H1 (cell line): ENCODE results near the gene DTNB. TPM values are rescaled to one million over a fixed set of nuclear protein-coding genes. Genes with fewer than 3 reads are reported as not detected.

Experiments used
- BCL11A ChIP-seq, 2 experiments: IDR thresholded peaks; one replicate each; pipeline ENCODE4 v1.6.1; 2011; ENCODE audit warnings: low read depth in 2 of 2, low read length in 2 of 2, mild to moderate bottlenecking in 2 of 2
- CTCF ChIP-seq, 3 experiments: IDR thresholded peaks; 1 replicate in 2 of 3; 2 replicates in 1 of 3; pipeline versions ENCODE4 v1.5.1 to v1.6.1; 2011; ENCODE audit warnings: low read length in 3 of 3, mild to moderate bottlenecking in 3 of 3, inconsistent platforms in 2 of 3, low read depth in 1 of 3, moderate library complexity in 1 of 3; ENCODE audit not compliant: insufficient read depth in 1 of 3; ENCODE audit errors: control extremely low read depth in 1 of 3
- EZH2 ChIP-seq: fragments of 200-600 bp; sonication (generic); IDR thresholded peaks from 2 replicates; pipeline ENCODE4 v1.7.1; 2012; ENCODE audit warnings: low read depth, mild to moderate bottlenecking, moderate library complexity, low read length, inconsistent platforms; ENCODE audit not compliant: severe bottlenecking
- POLR2A ChIP-seq, 2 experiments: IDR thresholded peaks; 1 replicate in 1 of 2; 2 replicates in 1 of 2; pipeline ENCODE4 v1.6.1; 2011; ENCODE audit warnings: low read depth in 2 of 2, low read length in 2 of 2, mild to moderate bottlenecking in 2 of 2; ENCODE audit errors: control extremely low read depth in 1 of 2
- TAF1 ChIP-seq: IDR thresholded peaks from 2 replicates; pipeline ENCODE4 v1.6.1; 2011; ENCODE audit warnings: mild to moderate bottlenecking, low read depth, low read length
- ZNF274 ChIP-seq: IDR thresholded peaks from 2 replicates; pipeline ENCODE4 v1.7.0; 2012; ENCODE audit warnings: low read length, borderline replicate concordance; ENCODE audit errors: extremely low read depth
- polyA plus RNA-seq, 7 experiments: library from polyadenylated mRNA; depleted of rRNA in 3 of 7; stranded (reverse) in 5 of 7; unstranded in 2 of 7; fragments of >200 nt in 5 of 7; fragments of 200-250 nt in 2 of 7; gene quantifications; 1 replicate in 5 of 7; 2 replicates in 1 of 7; 4 replicates in 1 of 7; pipeline versions ENCODE4 v1.2.1 to v1.2.3, GENCODE V29; 2011 to 2013; ENCODE audit warnings: missing spikeins in 2 of 7, mixed read lengths in 2 of 7
- total RNA-seq: library from RNA; stranded (reverse); fragmentation: NEBNext Ultra II Directional; extraction: Animal tissue kit (Norgen Biotek cat#: 25700); gene quantifications from 2 replicates; pipeline ENCODE4 v1.2.1, GENCODE V29; 2021

DTNB gene
- total and polyA plus RNA-seq, 2 of the 8 experiments (the other 6 are each of a cell fraction or from before 2014, with no cell fraction given), result 39.6 to 49.5 TPM

GRCh38 chr2:25447018-25447417 is 226.4 kb downstream of the DTNB start (continued):
- no peak for TF ChIP-seq TAF1
- no peak for TF ChIP-seq EZH2
- TF ChIP-seq CTCF (IDR thresholded peaks at IDR 0.05; ENCODE audit: control extremely low read depth in 1 of 3, insufficient read depth in 1 of 3, low read depth in 1 of 3, low read length in 3 of 3), result no peak
- TF ChIP-seq ZNF274, result no peak
- TF ChIP-seq BCL11A (IDR thresholded peaks at IDR 0.05; ENCODE audit: low read depth in 2 of 2, low read length in 2 of 2), result no peak
- TF ChIP-seq POLR2A (IDR thresholded peaks at IDR 0.05; ENCODE audit: control extremely low read depth in 1 of 2, low read depth in 2 of 2, low read length in 2 of 2), result no peak
